Lower leg skin (tissue), 4 donors: ENCODE results near the gene FAM3D. TPM values are rescaled to one million over a fixed set of nuclear protein-coding genes. Genes with fewer than 3 reads are reported as not detected.
"Not testable (repeated sequence)": the region's sequence is repeated elsewhere in the genome, so short reads cannot be mapped to it uniquely, and the experiment has no call there.

Experiments
- DNase-seq, 2 donors: peaks; one replicate each; pipeline ENCODE4 v3.0.0-alpha.2; 2019; ENCODE audit warnings: low spot score in 2 of 2
- H3K4me3 ChIP-seq: fragments of 200-600 bp; sonication (generic); 2 replicates; pipeline ENCODE4 v1.5.1; 2017; ENCODE audit warnings: mild to moderate bottlenecking, low read depth; ENCODE audit not compliant: poor library complexity, severe bottlenecking
- POLR2A ChIP-seq, 2 donors: fragments of 450-650 bp; IDR thresholded peaks; one replicate each; pipeline ENCODE4 v1.6.1; 2016 to 2017; ENCODE audit warnings: antibody characterized with exemption in 2 of 2, mild to moderate bottlenecking in 1 of 2, moderate library complexity in 1 of 2
- WGBS, 2 donors: methylation state at CpG; one replicate each; pipeline ENCODE4 v1.1.5; 2018; 5-methylcytosine and 5-hydroxymethylcytosine counted together
- intact Hi-C: fragments of 100-400 bp; cut with DNase I; formaldehyde crosslinking; loops from one replicate; pipeline ENCODE4 v1.15.0; 2023; ENCODE audit warnings: low total_unique reads
- total RNA-seq, 4 donors: library from RNA; depleted of rRNA; stranded (reverse); fragments of >200 nt; gene quantifications; one replicate each; pipeline ENCODE4 v1.1.0, GENCODE V29; 2016
- TF ChIP-seq, protein P1 (sequence below), 3 donors: fragments of 450-650 bp; IDR thresholded peaks; one replicate each; pipeline ENCODE4 v1.5.1; 2016; ENCODE audit warnings: antibody characterized with exemption in 3 of 3, mild to moderate bottlenecking in 3 of 3, moderate library complexity in 2 of 3

The FAM3D gene, protein sequence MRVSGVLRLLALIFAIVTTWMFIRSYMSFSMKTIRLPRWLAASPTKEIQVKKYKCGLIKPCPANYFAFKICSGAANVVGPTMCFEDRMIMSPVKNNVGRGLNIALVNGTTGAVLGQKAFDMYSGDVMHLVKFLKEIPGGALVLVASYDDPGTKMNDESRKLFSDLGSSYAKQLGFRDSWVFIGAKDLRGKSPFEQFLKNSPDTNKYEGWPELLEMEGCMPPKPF
- 1 to 10 TPM in 3 of 4 donors, not detected in 1; 3.7 to 3.8 (median 3.8) TPM for total RNA-seq

DNA sequence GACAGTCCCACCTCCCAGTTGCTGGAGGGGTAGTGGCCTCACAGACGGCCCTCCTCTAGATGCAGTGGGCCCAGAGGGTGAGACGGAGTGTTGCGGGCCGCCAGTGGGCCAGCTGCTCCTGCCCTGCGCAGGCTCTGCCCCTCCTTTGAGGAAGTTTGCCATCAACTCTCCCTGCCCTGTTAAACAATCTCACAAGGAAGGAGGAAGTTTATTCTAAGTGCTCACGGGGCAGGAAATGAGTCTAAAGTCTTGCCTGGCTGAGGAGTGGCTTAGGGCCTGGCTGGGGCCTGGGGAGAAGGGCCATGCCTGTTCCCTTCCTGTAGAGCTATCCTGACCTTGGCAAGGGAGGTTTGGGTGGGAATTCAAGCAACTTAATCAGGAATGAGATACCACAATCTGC is at the start of gene FAM3D:
TSS of gene FAM3D (minus strand) at position 92 of the 400 bp plus-strand sequence. CDS start 11,211 bp downstream, outside the sequence.
- H3K4me3 ChIP-seq = no peak within 1 kb of the TSS
- no peak for TF ChIP-seq POLR2A (IDR thresholded peaks at IDR 0.05)
- TF ChIP-seq, protein P1, sequence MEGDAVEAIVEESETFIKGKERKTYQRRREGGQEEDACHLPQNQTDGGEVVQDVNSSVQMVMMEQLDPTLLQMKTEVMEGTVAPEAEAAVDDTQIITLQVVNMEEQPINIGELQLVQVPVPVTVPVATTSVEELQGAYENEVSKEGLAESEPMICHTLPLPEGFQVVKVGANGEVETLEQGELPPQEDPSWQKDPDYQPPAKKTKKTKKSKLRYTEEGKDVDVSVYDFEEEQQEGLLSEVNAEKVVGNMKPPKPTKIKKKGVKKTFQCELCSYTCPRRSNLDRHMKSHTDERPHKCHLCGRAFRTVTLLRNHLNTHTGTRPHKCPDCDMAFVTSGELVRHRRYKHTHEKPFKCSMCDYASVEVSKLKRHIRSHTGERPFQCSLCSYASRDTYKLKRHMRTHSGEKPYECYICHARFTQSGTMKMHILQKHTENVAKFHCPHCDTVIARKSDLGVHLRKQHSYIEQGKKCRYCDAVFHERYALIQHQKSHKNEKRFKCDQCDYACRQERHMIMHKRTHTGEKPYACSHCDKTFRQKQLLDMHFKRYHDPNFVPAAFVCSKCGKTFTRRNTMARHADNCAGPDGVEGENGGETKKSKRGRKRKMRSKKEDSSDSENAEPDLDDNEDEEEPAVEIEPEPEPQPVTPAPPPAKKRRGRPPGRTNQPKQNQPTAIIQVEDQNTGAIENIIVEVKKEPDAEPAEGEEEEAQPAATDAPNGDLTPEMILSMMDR (IDR thresholded peaks at IDR 0.05) = no peak
- WGBS, 2 donors = 76 to 85% methylated on average over 6 of the region's 6 CpGs
- intact Hi-C loops = no loop called here
- peak in 1 of 2 donors; percentile 67 for DNase-seq

DNA sequence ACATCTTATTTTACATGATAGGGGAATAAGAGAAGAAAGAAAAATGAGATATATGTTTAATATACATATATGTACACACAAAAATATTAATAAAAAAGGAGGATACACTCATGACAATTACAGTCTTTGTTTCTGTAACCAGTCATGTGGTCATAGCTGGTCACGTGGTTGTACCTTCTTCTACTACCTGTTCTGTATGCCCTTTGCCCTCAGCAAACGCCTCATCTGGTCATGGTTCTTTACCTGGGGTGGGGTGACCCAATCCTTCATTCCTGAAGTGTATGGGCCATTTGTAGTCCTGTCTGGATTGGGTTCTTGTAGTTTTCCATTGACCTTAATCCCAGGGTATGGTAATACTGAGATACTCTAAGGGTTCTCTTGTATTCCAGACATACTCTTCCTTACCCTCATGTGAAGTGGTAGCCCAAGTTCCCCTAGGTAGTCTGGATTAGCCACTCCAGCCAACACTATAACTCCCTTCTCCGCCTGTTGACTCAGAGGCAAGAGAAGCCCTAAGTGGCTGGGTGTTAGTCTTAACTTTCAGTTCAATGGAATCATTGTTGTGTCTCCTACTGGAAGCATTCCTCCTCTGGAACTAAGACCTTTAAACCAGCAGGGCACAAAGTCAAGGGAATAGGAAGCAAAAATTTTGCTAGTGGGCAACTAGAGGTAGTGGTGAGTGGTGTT is 47.3 kb upstream of the FAM3D start:
- no peak for TF ChIP-seq POLR2A (IDR thresholded peaks at IDR 0.05)
- TF ChIP-seq, protein P1 (IDR thresholded peaks at IDR 0.05) = no peak
- intact Hi-C loops = no loop called here
- WGBS, 2 donors = 85 to 86% methylated on average over 3 of the region's 3 CpGs

DNA sequence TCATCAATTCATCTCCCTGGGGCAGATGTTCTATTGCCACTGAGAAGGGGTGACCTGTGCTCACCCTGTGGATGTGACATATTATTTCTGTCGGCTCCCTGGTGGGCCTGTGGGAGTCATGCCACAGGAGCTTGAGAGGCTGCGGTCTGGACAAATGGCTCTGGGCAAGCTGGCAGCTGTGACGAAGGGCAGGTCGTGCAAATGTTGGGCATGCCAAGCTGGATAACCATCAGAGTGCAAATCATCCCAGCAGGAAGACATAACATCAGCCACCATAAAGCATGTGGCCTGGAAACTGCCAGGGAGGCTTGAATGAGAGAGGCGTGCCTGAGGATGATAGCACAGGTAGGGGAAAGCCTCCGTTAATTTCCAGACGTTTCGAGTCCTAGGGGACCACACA is 45.3 kb upstream of the FAM3D start:
- no peak for TF ChIP-seq POLR2A (IDR thresholded peaks at IDR 0.05)
- TF ChIP-seq, protein P1 (IDR thresholded peaks at IDR 0.05) = no peak
- intact Hi-C loops = no loop called here
- WGBS, 2 donors = 73 to 78% methylated on average over 8 of the region's 8 CpGs
- H3K4me3 ChIP-seq = no peak overlapping the region
- no peak for DNase-seq

More for the DNA sequence above, 47.3 kb upstream of the FAM3D start:
- DNase-seq = no peak
- no peak overlapping the region for H3K4me3 ChIP-seq

DNA sequence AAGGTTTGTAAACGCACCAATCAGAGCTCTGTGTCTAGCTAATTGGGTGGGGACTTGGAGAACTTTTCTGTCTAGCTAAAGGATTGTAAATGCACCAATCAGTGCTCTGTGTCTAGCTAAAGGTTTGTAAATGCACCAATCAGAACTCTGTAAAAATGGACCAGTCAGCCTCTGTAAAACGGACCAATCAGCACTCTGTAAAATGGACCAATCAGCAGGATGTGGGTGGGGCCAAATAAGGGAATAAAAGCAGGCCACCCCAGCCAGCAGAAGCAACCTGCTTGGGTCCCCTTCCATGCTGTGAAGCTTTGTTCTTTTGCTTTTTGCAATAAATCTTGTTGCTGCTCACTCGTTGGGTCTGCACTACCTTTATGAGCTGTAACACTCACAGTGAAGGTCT is 42.4 kb upstream of the FAM3D start:
- DNase-seq, intact Hi-C loops, H3K4me3 ChIP-seq: not testable (repeated sequence)
- 83 to 84% methylated on average over 3 of the region's 3 CpGs for WGBS, 2 donors

DNA sequence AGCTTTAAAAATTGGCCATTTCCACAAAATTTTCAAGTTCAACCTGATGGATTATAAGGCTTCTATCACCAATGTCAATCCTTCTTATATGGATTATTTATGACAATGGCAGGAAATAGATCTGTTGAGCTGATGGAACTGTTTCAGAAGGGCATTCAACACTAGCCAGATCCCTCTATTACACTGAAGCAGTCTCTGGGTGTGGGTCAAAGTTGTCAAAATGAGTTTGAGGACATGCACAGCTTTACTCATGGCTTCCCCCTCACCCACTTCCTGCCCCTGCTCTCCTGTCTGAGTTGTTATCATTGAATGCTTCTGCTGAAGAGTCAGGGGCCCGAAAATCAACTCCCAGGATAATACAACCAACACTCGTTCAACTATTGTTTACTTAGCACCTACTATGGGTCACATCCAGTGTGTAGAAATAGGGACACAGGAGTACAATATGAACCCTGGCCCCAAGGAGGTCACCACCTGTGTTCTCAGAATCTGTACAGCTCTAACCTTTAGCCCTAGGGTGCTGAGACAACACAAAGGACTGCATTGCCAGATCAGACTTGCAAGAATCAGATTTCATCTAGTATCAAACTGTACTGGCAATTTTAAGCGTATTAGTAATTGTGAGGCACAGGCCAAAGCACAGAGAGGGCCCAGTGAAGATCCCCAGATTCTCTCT is 41.7 kb upstream of the FAM3D start:
- no peak overlapping the region for H3K4me3 ChIP-seq
- TF ChIP-seq, protein P1 (IDR thresholded peaks at IDR 0.05) = no peak
- no peak for TF ChIP-seq POLR2A (IDR thresholded peaks at IDR 0.05)
- WGBS, 2 donors = 71 to 76% methylated on average over 3 of the region's 3 CpGs
- intact Hi-C loops = no loop called here
- DNase-seq = no peak

DNA sequence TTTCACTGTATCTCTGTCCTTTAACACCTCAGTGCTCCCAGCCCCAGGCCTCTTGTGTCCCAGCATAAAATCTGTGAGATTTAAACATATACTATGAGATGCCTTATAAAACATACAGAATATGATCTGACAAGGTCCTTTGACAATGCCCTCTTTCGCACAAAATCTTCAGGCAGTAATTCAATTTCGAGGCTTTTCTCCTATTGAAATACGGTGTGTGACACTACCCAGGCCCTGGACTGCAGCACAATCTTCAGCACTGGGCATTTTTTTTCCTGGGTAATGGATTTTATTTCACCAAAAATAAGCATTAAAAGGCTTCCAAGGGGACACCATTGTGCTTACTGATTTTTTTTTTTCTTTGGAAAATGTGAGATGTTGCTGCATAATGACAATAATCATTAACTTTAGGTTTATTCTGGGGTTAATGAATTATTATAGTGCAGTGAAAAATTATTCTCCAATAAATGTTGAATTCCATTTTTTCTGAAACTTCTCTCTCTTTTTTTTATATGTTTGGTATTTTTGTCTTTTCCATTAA is 40.9 kb upstream of the FAM3D start:
- H3K4me3 ChIP-seq = no peak overlapping the region
- no peak for TF ChIP-seq POLR2A (IDR thresholded peaks at IDR 0.05)
- TF ChIP-seq, protein P1 (IDR thresholded peaks at IDR 0.05) = no peak
- intact Hi-C loops = no loop called here
- WGBS, 2 donors = 78 to 82% methylated on average over 3 of the region's 3 CpGs
- DNase-seq = no peak
